ENCODE measurements around the gene PFDN1.

PFDN1 gene

GRCh38 chr5:140248414-140248813 is 54.5 kb downstream of the PFDN1 start:
- TF ChIP-seq CREB1 (IDR thresholded peaks at IDR 0.05; ENCODE audit: low read depth): no peak
- TF ChIP-seq NFIC (IDR thresholded peaks at IDR 0.05): no peak
- TF ChIP-seq TEAD4 (IDR thresholded peaks at IDR 0.05): no peak
- no peak for TF ChIP-seq EP300 (IDR thresholded peaks at IDR 0.05; ENCODE audit: borderline replicate concordance)
- TF ChIP-seq REST (IDR thresholded peaks at IDR 0.05; ENCODE audit: low read depth): no peak
- no peak for TF ChIP-seq ZBTB7A (IDR thresholded peaks at IDR 0.05; ENCODE audit: low read depth)
- TF ChIP-seq EGR1 (IDR thresholded peaks at IDR 0.05): no peak
- TF ChIP-seq, protein P1, sequence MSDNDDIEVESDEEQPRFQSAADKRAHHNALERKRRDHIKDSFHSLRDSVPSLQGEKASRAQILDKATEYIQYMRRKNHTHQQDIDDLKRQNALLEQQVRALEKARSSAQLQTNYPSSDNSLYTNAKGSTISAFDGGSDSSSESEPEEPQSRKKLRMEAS (IDR thresholded peaks at IDR 0.05): no peak

DNA sequence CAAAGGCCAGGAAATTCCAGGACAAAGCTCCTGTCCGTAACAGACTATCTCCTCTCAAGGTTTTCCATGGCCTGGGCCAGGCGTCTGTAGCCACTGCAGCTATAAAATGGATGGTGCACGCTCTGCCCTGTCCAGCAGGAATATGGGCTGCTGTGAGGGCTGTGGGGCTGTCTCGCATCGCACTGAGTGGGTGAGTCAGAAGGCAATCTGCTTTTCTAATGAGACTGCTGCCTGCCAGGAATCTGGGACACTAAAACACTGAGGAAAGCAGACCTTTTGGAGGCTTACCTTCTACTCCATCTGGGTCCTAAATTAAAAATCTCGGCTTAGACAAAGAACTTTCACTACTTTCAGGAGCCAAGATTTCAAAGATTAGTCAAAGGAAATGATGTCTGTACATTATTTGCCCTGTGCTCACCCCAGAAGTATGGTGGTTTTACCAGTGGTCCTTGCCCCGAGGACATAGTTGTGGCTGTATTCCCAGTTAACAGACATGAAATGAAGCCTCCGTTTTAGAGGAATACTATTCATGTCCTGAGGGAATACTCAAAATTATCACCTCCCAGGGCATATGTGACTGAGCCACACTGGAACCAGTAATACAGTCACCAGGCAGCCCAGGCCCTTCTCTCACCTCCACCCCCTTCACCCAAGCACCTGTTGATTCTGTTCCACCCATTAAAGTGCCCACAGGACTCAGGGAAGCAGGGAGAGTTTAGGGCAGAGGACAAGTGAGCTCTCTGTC is 56.4 kb downstream of the PFDN1 start:
- TF ChIP-seq TEAD4 (IDR thresholded peaks at IDR 0.05) (no peak), TCF12 (IDR thresholded peaks at IDR 0.05; ENCODE audit: low read depth) (no peak), EP300 (IDR thresholded peaks at IDR 0.05; ENCODE audit: borderline replicate concordance) (no peak), EGR1 (IDR thresholded peaks at IDR 0.05) (no peak), YY1 (IDR thresholded peaks at IDR 0.05; ENCODE audit: low read depth) (no peak), CREB1 (IDR thresholded peaks at IDR 0.05; ENCODE audit: low read depth) (no peak), CEBPB (IDR thresholded peaks at IDR 0.05) (no peak), ZBTB7A (IDR thresholded peaks at IDR 0.05; ENCODE audit: low read depth) (no peak), FOXM1 (IDR thresholded peaks at IDR 0.05; ENCODE audit: borderline replicate concordance, low read depth) (no peak), RAD21 (IDR thresholded peaks at IDR 0.05; ENCODE audit: low read depth) (no peak), REST (IDR thresholded peaks at IDR 0.05; ENCODE audit: low read depth) (no peak), TAF1 (IDR thresholded peaks at IDR 0.05; ENCODE audit: low read depth) (no peak), NFIC (IDR thresholded peaks at IDR 0.05) (no peak), USF1 (IDR thresholded peaks at IDR 0.05) (no peak)
- TF ChIP-seq, protein P1 (IDR thresholded peaks at IDR 0.05): no peak

- no peak for TF ChIP-seq TEAD4 (IDR thresholded peaks at IDR 0.05)
- no peak for TF ChIP-seq TAF1 (IDR thresholded peaks at IDR 0.05; ENCODE audit: low read depth)
- no peak for TF ChIP-seq CEBPB (IDR thresholded peaks at IDR 0.05)
- TF ChIP-seq USF1 (IDR thresholded peaks at IDR 0.05): no peak
- TF ChIP-seq, protein P1 (IDR thresholded peaks at IDR 0.05): no peak
- TF ChIP-seq NFIC (IDR thresholded peaks at IDR 0.05): no peak
- no peak for TF ChIP-seq REST (IDR thresholded peaks at IDR 0.05; ENCODE audit: low read depth)
- TF ChIP-seq EP300 (IDR thresholded peaks at IDR 0.05; ENCODE audit: borderline replicate concordance): no peak
- TF ChIP-seq TCF12 (IDR thresholded peaks at IDR 0.05; ENCODE audit: low read depth): no peak
- no peak for TF ChIP-seq ZBTB7A (IDR thresholded peaks at IDR 0.05; ENCODE audit: low read depth)
- TF ChIP-seq RAD21 (IDR thresholded peaks at IDR 0.05; ENCODE audit: low read depth): no peak
- TF ChIP-seq CREB1 (IDR thresholded peaks at IDR 0.05; ENCODE audit: low read depth): no peak
- TF ChIP-seq EGR1 (IDR thresholded peaks at IDR 0.05): no peak
- no peak for TF ChIP-seq FOXM1 (IDR thresholded peaks at IDR 0.05; ENCODE audit: borderline replicate concordance, low read depth)
- TF ChIP-seq YY1 (IDR thresholded peaks at IDR 0.05; ENCODE audit: low read depth): no peak
Observed at GRCh38 chr5:140245926-140246325, 57.0 kb downstream of the PFDN1 start.

DNA sequence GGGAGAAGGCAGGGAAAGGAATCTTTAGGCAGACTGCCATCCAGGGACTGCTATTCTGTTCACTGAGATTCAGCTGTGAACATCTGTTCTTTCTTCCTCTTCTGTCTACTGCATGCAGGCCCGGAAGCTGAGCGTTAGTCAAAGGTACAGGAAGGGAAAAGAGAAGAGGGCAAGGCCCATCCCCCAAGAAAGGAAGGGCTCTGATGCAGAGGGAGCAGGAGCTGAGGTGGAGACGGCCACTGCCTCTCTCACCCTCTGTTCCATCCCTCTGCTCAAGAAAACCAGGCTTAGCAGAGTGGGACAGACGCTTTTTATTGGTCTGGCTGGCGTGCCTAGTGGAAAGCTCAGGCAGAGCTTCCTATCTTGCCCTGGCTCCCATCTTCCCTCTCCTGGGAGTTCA is 57.6 kb downstream of the PFDN1 start:
- TF ChIP-seq EP300 (IDR thresholded peaks at IDR 0.05; ENCODE audit: borderline replicate concordance): no peak
- TF ChIP-seq USF1 (IDR thresholded peaks at IDR 0.05): no peak
- no peak for TF ChIP-seq FOXM1 (IDR thresholded peaks at IDR 0.05; ENCODE audit: borderline replicate concordance, low read depth)
- TF ChIP-seq REST (IDR thresholded peaks at IDR 0.05; ENCODE audit: low read depth): no peak
- TF ChIP-seq, protein P1 (IDR thresholded peaks at IDR 0.05): no peak
- TF ChIP-seq CREB1 (IDR thresholded peaks at IDR 0.05; ENCODE audit: low read depth): no peak
- TF ChIP-seq ZBTB7A (IDR thresholded peaks at IDR 0.05; ENCODE audit: low read depth): no peak
- TF ChIP-seq TEAD4 (IDR thresholded peaks at IDR 0.05): no peak
- no peak for TF ChIP-seq TCF12 (IDR thresholded peaks at IDR 0.05; ENCODE audit: low read depth)

Measured in Ishikawa (cell line).